GM12892 (cell line): ENCODE measurements around the gene ZNRF1.

ENCODE experiments used
- POLR2A ChIP-seq: IDR thresholded peaks from 2 replicates; pipeline ENCODE4 v1.6.1; 2011; ENCODE audit warnings: low read depth, low read length, control low read depth
- POLR2AphosphoS5 ChIP-seq: IDR thresholded peaks from 2 replicates; pipeline ENCODE4 v1.6.1; 2011; ENCODE audit warnings: low read depth, low read length, control low read depth

- no peak for TF ChIP-seq POLR2A
- no peak for TF ChIP-seq POLR2AphosphoS5
Measured at GRCh38 chr16:75113541-75114121, 114.8 kb downstream of the ZNRF1 start.
